Esophagus squamous epithelium (tissue), 5 donors: ENCODE data around the gene IL17RB. TPM values are rescaled to one million over a fixed set of nuclear protein-coding genes. Genes with fewer than 3 reads are reported as not detected.

Experiments
- DNase-seq: peaks from one replicate; lab custom pipeline; 2025; lab: John Stamatoyannopoulos, UW
- H3K27ac ChIP-seq, 4 donors: fragments of 200-600 bp; sonication (generic); one replicate each; pipeline ENCODE4 v1.5.1; 2016 to 2019; ENCODE audit warnings: mild to moderate bottlenecking in 1 of 4
- H3K27me3 ChIP-seq, 4 donors: fragments of 200-600 bp; sonication (generic); 1 replicate in 3 of 4; 2 replicates in 1 of 4; pipeline versions ENCODE4 v1.5.1 to v1.6.0; 2017 to 2021; ENCODE audit warnings: antibody characterized with exemption in 1 of 4
- H3K36me3 ChIP-seq, 3 donors: fragments of 200-600 bp; sonication (generic); one replicate each; pipeline ENCODE4 v1.5.1; 2016 to 2019
- H3K4me1 ChIP-seq, 3 donors: fragments of 200-600 bp; sonication (generic); one replicate each; pipeline ENCODE4 v1.5.1; 2017 to 2019
- H3K4me3 ChIP-seq, 4 donors: fragments of 200-600 bp; sonication (generic); 1 replicate in 3 of 4; 2 replicates in 1 of 4; pipeline ENCODE4 v1.5.1; 2016 to 2019; ENCODE audit warnings: mild to moderate bottlenecking in 2 of 4, moderate library complexity in 1 of 4
- H3K9me3 ChIP-seq, 3 donors: fragments of 200-600 bp; sonication (generic); one replicate each; pipeline ENCODE4 v1.5.1; 2016 to 2019
- POLR2A ChIP-seq, 4 donors: fragments of 450-650 bp; IDR thresholded peaks; one replicate each; pipeline ENCODE4 v1.6.1; 2017; ENCODE audit warnings: antibody characterized with exemption in 4 of 4, mild to moderate bottlenecking in 4 of 4, moderate library complexity in 3 of 4
- WGBS, 2 donors: methylation state at CpG; one replicate each; pipeline ENCODE4 v1.1.5; 2018; 5-methylcytosine and 5-hydroxymethylcytosine counted together
- intact Hi-C: fragments of 100-400 bp; cut with DNase I; formaldehyde crosslinking; loops from one replicate; pipeline ENCODE4 v1.15.0; 2022
- small RNA-seq, 4 donors: library from RNA; depleted of rRNA; stranded (forward); fragments of <200 nt; gene quantifications; one replicate each; pipeline ENCODE3, GENCODE V24; 2016
- total RNA-seq, 4 donors: library from RNA; depleted of rRNA; stranded (reverse); fragments of >200 nt; gene quantifications; one replicate each; pipeline ENCODE4 v1.1.0, GENCODE V29; 2016
- TF ChIP-seq, protein P1 (sequence below), 6 experiments: fragments of 450-650 bp in 4 of 6; fragments of 200-600 bp in 2 of 6; sonication (generic) in 2 of 6; IDR thresholded peaks; one replicate each; pipeline ENCODE4 v1.5.1; 2016 to 2019; ENCODE audit warnings: antibody characterized with exemption in 6 of 6, mild to moderate bottlenecking in 4 of 6, moderate library complexity in 4 of 6
- donor health status: DM: yes; HTN: yes; CAD: no.

IL17RB gene
- total RNA-seq, 4 donors from 2014 or later: 0.23 to 0.66 (median 0.52) TPM

DNA sequence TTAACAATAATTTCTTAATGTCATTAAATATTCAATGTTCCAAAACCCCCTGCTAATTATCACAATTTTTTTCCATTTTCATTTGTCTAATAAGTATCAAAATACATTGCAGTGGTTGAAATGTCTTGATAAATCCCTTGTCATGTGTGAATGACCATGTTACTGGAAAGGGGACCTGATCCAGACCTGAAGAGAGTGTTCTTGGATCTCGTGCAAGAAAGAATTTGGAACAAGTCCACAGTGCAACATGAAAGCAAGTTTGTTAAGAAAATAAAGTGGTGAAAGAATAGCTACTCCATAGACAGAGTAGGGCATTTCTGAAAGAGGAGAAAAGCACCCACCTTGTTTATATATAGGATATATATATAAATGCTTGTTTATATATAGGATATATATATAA lies 55.7 kb downstream of the IL17RB start:
- intact Hi-C loops: no loop called here
- TF ChIP-seq, protein P1, sequence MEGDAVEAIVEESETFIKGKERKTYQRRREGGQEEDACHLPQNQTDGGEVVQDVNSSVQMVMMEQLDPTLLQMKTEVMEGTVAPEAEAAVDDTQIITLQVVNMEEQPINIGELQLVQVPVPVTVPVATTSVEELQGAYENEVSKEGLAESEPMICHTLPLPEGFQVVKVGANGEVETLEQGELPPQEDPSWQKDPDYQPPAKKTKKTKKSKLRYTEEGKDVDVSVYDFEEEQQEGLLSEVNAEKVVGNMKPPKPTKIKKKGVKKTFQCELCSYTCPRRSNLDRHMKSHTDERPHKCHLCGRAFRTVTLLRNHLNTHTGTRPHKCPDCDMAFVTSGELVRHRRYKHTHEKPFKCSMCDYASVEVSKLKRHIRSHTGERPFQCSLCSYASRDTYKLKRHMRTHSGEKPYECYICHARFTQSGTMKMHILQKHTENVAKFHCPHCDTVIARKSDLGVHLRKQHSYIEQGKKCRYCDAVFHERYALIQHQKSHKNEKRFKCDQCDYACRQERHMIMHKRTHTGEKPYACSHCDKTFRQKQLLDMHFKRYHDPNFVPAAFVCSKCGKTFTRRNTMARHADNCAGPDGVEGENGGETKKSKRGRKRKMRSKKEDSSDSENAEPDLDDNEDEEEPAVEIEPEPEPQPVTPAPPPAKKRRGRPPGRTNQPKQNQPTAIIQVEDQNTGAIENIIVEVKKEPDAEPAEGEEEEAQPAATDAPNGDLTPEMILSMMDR (IDR thresholded peaks at IDR 0.05): no peak
- TF ChIP-seq POLR2A (IDR thresholded peaks at IDR 0.05): no peak
- H3K36me3 ChIP-seq: no peaks in the 10 kb centered on the region
- peaks cover 0 to 56% (median 0%) of the 10 kb centered on the region in 4 donors for H3K27me3 ChIP-seq
- no peaks in the 10 kb centered on the region for H3K4me1 ChIP-seq
- H3K27ac ChIP-seq: no peak overlapping the region
- H3K4me3 ChIP-seq: no peak overlapping the region
- WGBS, 2 donors: 19 to 20% methylated on average over 1 of the region's 1 CpG
- no peaks in the 10 kb centered on the region for H3K9me3 ChIP-seq
- no peak for DNase-seq

DNA sequence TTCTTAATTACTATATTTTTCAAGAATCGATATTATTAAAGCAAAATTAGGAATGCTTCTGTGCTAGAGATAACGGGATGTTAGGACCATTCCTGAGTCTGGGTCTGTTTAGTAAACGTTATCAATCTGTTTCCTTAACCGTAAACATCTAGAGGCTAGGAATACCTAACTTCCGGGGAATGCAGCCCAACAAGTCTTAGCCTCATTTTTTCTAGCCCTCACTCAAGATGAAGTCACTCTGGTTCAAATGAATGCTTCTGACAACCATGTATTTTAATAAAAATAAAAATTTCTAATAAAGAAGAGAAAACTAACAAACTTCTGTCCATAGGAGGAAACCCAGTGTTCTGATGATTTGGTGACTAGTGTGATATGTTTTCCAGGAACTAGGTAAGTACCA lies 56.3 kb downstream of the IL17RB start:
- intact Hi-C loops: no loop called here
- no peaks in the 10 kb centered on the region for H3K9me3 ChIP-seq
- TF ChIP-seq POLR2A (IDR thresholded peaks at IDR 0.05): no peak
- H3K36me3 ChIP-seq: no peaks in the 10 kb centered on the region
- no peak for DNase-seq
- H3K4me1 ChIP-seq: no peaks in the 10 kb centered on the region
- peaks cover 0 to 49% (median 0%) of the 10 kb centered on the region in 4 donors for H3K27me3 ChIP-seq
- H3K4me3 ChIP-seq: no peak overlapping the region
- no peak overlapping the region for H3K27ac ChIP-seq
- 50 to 63% methylated on average over 5 of the region's 5 CpGs for WGBS, 2 donors

DNA sequence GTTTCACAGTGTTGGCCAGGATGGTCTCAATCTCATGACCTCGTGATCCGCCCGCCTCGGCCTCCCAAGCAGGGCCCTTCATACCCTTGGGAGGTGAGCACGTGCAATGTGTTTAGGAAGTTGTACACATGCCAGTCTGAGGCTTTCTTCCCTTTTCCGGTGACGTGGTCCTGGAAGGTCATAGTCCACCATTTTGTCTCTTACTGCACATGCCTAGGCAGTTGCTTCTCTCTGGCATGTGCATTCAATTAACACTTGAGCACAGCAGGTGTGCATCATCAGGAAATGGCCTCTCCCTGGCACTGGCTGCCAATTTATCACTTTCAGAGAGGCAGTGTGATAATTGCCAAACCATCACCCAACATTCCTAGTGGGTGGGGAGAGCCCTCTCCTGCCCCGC lies 67.0 kb downstream of the IL17RB start:
- H3K4me3 ChIP-seq: no peak overlapping the region
- H3K27ac ChIP-seq: no peak overlapping the region
- DNase-seq: no peak
- H3K27me3 ChIP-seq: peaks cover 0 to 58% (median 0%) of the 10 kb centered on the region in 4 donors
- H3K36me3 ChIP-seq: no peaks in the 10 kb centered on the region
- WGBS, 2 donors: 76 to 84% methylated on average over 4 to 6 of the region's 8 CpGs
- intact Hi-C loops: no loop called here
- H3K4me1 ChIP-seq: no peaks in the 10 kb centered on the region
- no peaks in the 10 kb centered on the region for H3K9me3 ChIP-seq
- TF ChIP-seq, protein P1 (IDR thresholded peaks at IDR 0.05): no peak
- no peak for TF ChIP-seq POLR2A (IDR thresholded peaks at IDR 0.05)

Small RNA genes within 50 kb of the gene (small RNA-seq; reads per million reads assigned to genes)
- 0 reads per million in 4 donors for gene AC012467.1

Other genes starting within 250 kb of the IL17RB start
- gene CHDH, start 149 bp upstream of the IL17RB start, total RNA-seq: 1 to 10 TPM in 2 of 4 donors, under 1 TPM in 2; 0.92 to 2.1 (median 1.2) TPM
- gene ACTR8, start 35.6 kb downstream of the IL17RB start, total RNA-seq: 10 to 100 TPM; 10.7 to 19.3 (median 15.8) TPM
- gene SELENOK, start 45.3 kb downstream of the IL17RB start, total RNA-seq: 10 to 100 TPM; 16.4 to 36.2 (median 27.2) TPM